HCT116 (cell line): ENCODE data around the gene ZNF346. TPM values are rescaled to one million over a fixed set of nuclear protein-coding genes. Genes with fewer than 3 reads are reported as not detected.

Experiments used
- ATAC-seq: fragments of 200-7000 bp; cut with Tn5 transposase; 2 replicates; pipeline ENCODE4 v1.9.1; 2020; ENCODE audit warnings: mild to moderate bottlenecking, moderate library complexity
- BruUV-seq: library from RNA; stranded (reverse); fragments of 400-500 nt; replicated peaks from 2 replicates; lab custom pipeline; 2021; lab: Mats Ljungman, UMichigan
- CTCF ChIA-PET: fragments of 300-600 bp; sonication (Branson Sonifier 250); formaldehyde crosslinking; loops from one replicate; lab custom pipeline; 2021; ENCODE audit warnings: antibody characterized with exemption; lab: Charles Lee
- POLR2A ChIA-PET: fragments of 300-600, 350-600 bp; sonication (Branson Sonifier 250); formaldehyde crosslinking; loops from one replicate; lab custom pipeline; 2021; ENCODE audit warnings: antibody characterized with exemption; lab: Charles Lee
- RAD21 ChIA-PET, 2 experiments: fragments of 300-600 bp; sonication (Branson Sonifier 250); formaldehyde crosslinking; loops; one replicate each; lab custom pipeline; 2023; ENCODE audit warnings: low total read pairs in 2 of 2; ENCODE audit not compliant: uncharacterized antibody in 2 of 2, unreplicated experiment in 2 of 2, low non-redundant PET in 1 of 2; lab: Charles Lee
- DNase-seq: peaks from one replicate; pipeline ENCODE4 v3.0.0-alpha.2; 2010; ENCODE audit warnings: low read depth, low spot score
- H2AFZ ChIP-seq: fragments of 200-600 bp; shearing (Covaris generic), sonication (generic); 2 replicates; pipeline ENCODE4 v1.6.1; 2017; ENCODE audit warnings: low read depth, mixed run types, mixed read lengths, antibody characterized with exemption, low read length; ENCODE audit not compliant: poor library complexity, severe bottlenecking
- H3K27ac ChIP-seq: 2 replicates; pipeline ENCODE4 v1.5.1; 2012; ENCODE audit warnings: low read depth, low read length
- H3K27me3 ChIP-seq: fragments of 200-600 bp; sonication (generic); 2 replicates; pipeline ENCODE4 v1.6.1; 2016; ENCODE audit warnings: mixed run types, low read length, mixed read lengths; ENCODE audit not compliant: insufficient read depth
- H3K36me3 ChIP-seq, 2 experiments: fragments of 200-500 bp in 1 of 2; fragments of 200-600 bp in 1 of 2; sonication (Bioruptor generic) in 1 of 2; sonication (generic) in 1 of 2; 2 replicates each; pipeline versions ENCODE4 v1.5.1 to v1.6.1; 2014 to 2016; ENCODE audit warnings: low read length in 2 of 2, inconsistent platforms in 1 of 2, mixed read lengths in 1 of 2, mixed run types in 1 of 2; ENCODE audit not compliant: insufficient read depth in 2 of 2, control insufficient read depth in 1 of 2
- H3K4me1 ChIP-seq, 2 experiments: fragments of 200-600 bp in 1 of 2; sonication (generic) in 1 of 2; 2 replicates each; pipeline versions ENCODE4 v1.5.1 to v1.6.1; 2012 to 2017; ENCODE audit warnings: low read length in 2 of 2, inconsistent platforms in 1 of 2, mild to moderate bottlenecking in 1 of 2, mixed read lengths in 1 of 2, mixed run types in 1 of 2, moderate library complexity in 1 of 2; ENCODE audit not compliant: insufficient read depth in 2 of 2, control insufficient read depth in 1 of 2
- H3K4me2 ChIP-seq: fragments of 200-600 bp; sonication (generic); 2 replicates; pipeline ENCODE4 v1.6.1; 2017; ENCODE audit warnings: mixed run types, low read length, mixed read lengths
- H3K4me3 ChIP-seq, 2 experiments: fragments of 200-600 bp in 1 of 2; sonication (generic) in 1 of 2; replicated peaks in 1 of 2; 2 replicates each; pipeline ENCODE4 v1.5.1; 2011 to 2016; ENCODE audit warnings: low read length in 2 of 2, control low read depth in 1 of 2, low read depth in 1 of 2, mild to moderate bottlenecking in 1 of 2, mixed read lengths in 1 of 2, mixed run types in 1 of 2
- H3K79me2 ChIP-seq: fragments of 200-600 bp; sonication (generic); 2 replicates; pipeline ENCODE4 v1.6.1; 2017; ENCODE audit warnings: mild to moderate bottlenecking, mixed run types, low read length, moderate library complexity, mixed read lengths; ENCODE audit not compliant: insufficient read depth
- H3K9ac ChIP-seq: fragments of 200-600 bp; sonication (generic); 2 replicates; pipeline ENCODE4 v1.6.1; 2016; ENCODE audit warnings: low read length, mixed read lengths
- H3K9me2 ChIP-seq: fragments of 200-600 bp; sonication (generic), shearing (Covaris generic); 2 replicates; pipeline ENCODE4 v1.6.1; 2017; ENCODE audit warnings: mixed run types, mild to moderate bottlenecking, moderate library complexity; ENCODE audit not compliant: insufficient read depth
- H3K9me3 ChIP-seq, 2 experiments: fragments of 200-500 bp in 1 of 2; fragments of 200-600 bp in 1 of 2; sonication (Bioruptor generic) in 1 of 2; sonication (generic) in 1 of 2; 2 replicates each; pipeline ENCODE4 v1.6.1; 2014 to 2017; ENCODE audit warnings: low read length in 2 of 2, mixed read lengths in 2 of 2, inconsistent platforms in 1 of 2, low read depth in 1 of 2, mild to moderate bottlenecking in 1 of 2, mixed run types in 1 of 2, moderate library complexity in 1 of 2; ENCODE audit not compliant: control insufficient read depth in 1 of 2, insufficient read depth in 1 of 2
- H4K20me1 ChIP-seq: fragments of 200-600 bp; sonication (generic), shearing (Covaris generic); 2 replicates; pipeline ENCODE4 v1.6.1; 2017; ENCODE audit warnings: mixed run types, mild to moderate bottlenecking, moderate library complexity; ENCODE audit not compliant: insufficient read depth
- CBX3 ChIP-seq: IDR thresholded peaks from 2 replicates; pipeline ENCODE4 v1.6.1; 2012; ENCODE audit warnings: low read depth
- CEBPB ChIP-seq: IDR thresholded peaks from 2 replicates; pipeline ENCODE4 v1.6.1; 2012; ENCODE audit warnings: low read depth
- EGR1 ChIP-seq: IDR thresholded peaks from 2 replicates; pipeline ENCODE4 v1.6.1; 2012; ENCODE audit warnings: low read depth
- ELF1 ChIP-seq: IDR thresholded peaks from 2 replicates; pipeline ENCODE4 v1.6.1; 2012; ENCODE audit warnings: low read depth, borderline replicate concordance
- EZH2 ChIP-seq: fragments of 200-600 bp; sonication (generic); IDR thresholded peaks from 2 replicates; pipeline ENCODE4 v1.6.1; 2017; ENCODE audit warnings: antibody characterized with exemption, mixed run types
- RAD21 ChIP-seq: IDR thresholded peaks from 2 replicates; pipeline ENCODE4 v1.6.1; 2012; ENCODE audit warnings: low read depth, mild to moderate bottlenecking
- SIN3A ChIP-seq: IDR thresholded peaks from 2 replicates; pipeline ENCODE4 v1.6.1; 2012; ENCODE audit warnings: low read depth
- SP1 ChIP-seq: IDR thresholded peaks from 2 replicates; pipeline ENCODE4 v1.6.1; 2012; ENCODE audit warnings: low read depth
- SRF ChIP-seq: IDR thresholded peaks from 2 replicates; pipeline ENCODE4 v1.6.1; 2012; ENCODE audit warnings: low read depth
- TCF7L2 ChIP-seq: IDR thresholded peaks from 2 replicates; pipeline ENCODE4 v1.7.0; 2011; ENCODE audit warnings: borderline replicate concordance, inconsistent platforms; ENCODE audit not compliant: insufficient read depth, insufficient read length; ENCODE audit errors: extremely low read depth
- ZBTB33 ChIP-seq: IDR thresholded peaks from 2 replicates; pipeline ENCODE4 v1.6.1; 2011; ENCODE audit warnings: mild to moderate bottlenecking, low read length, moderate library complexity; ENCODE audit not compliant: insufficient replicate concordance; ENCODE audit errors: extremely low read depth
- ZFX ChIP-seq: fragments of 450-650 bp; IDR thresholded peaks from 2 replicates; pipeline ENCODE4 v1.6.1; 2017
- intact Hi-C: fragments of 100-400 bp; cut with micrococcal nuclease; formaldehyde crosslinking; loops from 2 replicates; pipeline ENCODE4 v1.10.0; 2022
- total RNA-seq: library from RNA; stranded (reverse); gene quantifications from one replicate; pipeline ENCODE4 v1.2.1, GENCODE V29; 2021; ENCODE audit not compliant: unreplicated experiment
- TF ChIP-seq, protein P1 (sequence below): IDR thresholded peaks from 2 replicates; pipeline ENCODE4 v1.6.1; 2012
- TF ChIP-seq, protein P2 (sequence below): IDR thresholded peaks from 2 replicates; pipeline ENCODE4 v1.6.1; 2012; ENCODE audit warnings: low read depth
- TF ChIP-seq, protein P3 (sequence below): IDR thresholded peaks from 2 replicates; pipeline ENCODE4 v1.6.1; 2012

Gene ZNF346
- total RNA-seq, 1 experiment from 2014 or later, result 13.7 TPM

DNA sequence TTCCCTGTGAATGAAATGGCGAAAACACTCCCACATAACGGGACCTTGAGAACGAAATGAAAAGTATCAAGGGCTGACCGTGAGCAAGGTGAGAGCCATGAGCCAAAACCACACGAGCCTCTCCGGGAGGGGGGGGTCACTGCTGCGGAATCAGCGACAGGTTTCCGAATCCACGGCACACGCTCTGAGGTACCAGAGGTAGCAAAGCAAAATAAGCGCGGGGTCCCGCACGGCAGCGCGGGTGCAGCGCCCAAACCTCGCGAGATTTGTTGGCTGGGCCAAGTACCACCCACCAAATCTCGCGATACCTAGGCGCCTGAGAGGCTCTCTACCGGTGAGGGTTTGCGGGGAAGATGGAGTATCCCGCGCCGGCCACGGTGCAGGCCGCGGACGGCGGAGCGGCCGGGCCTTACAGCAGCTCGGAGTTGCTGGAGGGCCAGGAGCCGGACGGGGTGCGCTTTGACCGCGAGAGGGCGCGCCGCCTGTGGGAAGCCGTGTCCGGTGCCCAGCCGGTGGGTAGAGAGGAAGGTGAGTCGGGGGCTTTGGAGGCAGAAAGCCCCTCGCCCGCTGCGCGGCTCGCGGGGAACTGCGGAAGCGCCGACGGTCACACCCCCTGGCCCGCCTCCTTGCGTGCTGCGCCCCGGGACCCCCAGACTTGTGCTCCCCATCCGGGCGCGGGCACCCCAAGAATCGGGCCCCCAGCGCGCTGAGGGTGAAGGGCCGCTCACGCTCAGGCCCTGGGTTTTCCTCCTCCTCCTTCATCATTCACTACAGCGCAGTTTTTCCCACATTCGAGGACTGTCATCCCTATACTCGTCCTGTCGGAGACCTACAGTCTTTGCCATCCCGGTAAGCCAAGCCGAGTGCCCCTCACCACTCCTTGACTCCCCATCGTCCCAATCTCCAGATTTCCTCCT is at the start of gene ZNF346 (continued):
- peak; percentile 98 for TF ChIP-seq ZBTB33
- TF ChIP-seq, protein P1, sequence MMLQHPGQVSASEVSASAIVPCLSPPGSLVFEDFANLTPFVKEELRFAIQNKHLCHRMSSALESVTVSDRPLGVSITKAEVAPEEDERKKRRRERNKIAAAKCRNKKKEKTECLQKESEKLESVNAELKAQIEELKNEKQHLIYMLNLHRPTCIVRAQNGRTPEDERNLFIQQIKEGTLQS, result no peak
- TF ChIP-seq CEBPB, result no peak

- RAD21 ChIA-PET, result no interaction called here
These were observed 42.8 kb upstream of the ZNF346 start for GRCh38 chr5:176979669-176980068.

More at GRCh38 chr5:176979669-176980068, 42.8 kb upstream of the ZNF346 start:
- no peak overlapping the region for H3K4me3 ChIP-seq
- peaks cover 75% of the 10 kb centered on the region for H3K79me2 ChIP-seq
- H3K9me3 ChIP-seq, result no peaks in the 10 kb centered on the region
- no peak for ATAC-seq
- POLR2A ChIA-PET, result no interaction called here
- H3K36me3 ChIP-seq, result peaks cover 22 to 37% of the 10 kb centered on the region in 2 experiments
- TSS peak; percentile 38 for BruUV-seq
- H3K9me2 ChIP-seq, result no peaks in the 10 kb centered on the region
- intact Hi-C loops, result no loop called here
- H2AFZ ChIP-seq, result no peak overlapping the region
- no peaks in the 10 kb centered on the region for H3K4me1 ChIP-seq
- H3K9ac ChIP-seq, result no peak overlapping the region
- H3K27ac ChIP-seq, result no peak overlapping the region
- DNase-seq, result no peak
- H3K4me2 ChIP-seq, result no peak overlapping the region
- CTCF ChIA-PET, result no interaction called here
- H3K27me3 ChIP-seq, result no peaks in the 10 kb centered on the region
- TF ChIP-seq EGR1 (no peak), ELF1 (no peak), EZH2 (no peak), ZBTB33 (no peak), SIN3A (no peak), SRF (no peak), RAD21 (no peak), SP1 (no peak), TCF7L2 (no peak), CBX3 (no peak), CEBPB (no peak), ZFX (no peak)
- TF ChIP-seq, protein P2, sequence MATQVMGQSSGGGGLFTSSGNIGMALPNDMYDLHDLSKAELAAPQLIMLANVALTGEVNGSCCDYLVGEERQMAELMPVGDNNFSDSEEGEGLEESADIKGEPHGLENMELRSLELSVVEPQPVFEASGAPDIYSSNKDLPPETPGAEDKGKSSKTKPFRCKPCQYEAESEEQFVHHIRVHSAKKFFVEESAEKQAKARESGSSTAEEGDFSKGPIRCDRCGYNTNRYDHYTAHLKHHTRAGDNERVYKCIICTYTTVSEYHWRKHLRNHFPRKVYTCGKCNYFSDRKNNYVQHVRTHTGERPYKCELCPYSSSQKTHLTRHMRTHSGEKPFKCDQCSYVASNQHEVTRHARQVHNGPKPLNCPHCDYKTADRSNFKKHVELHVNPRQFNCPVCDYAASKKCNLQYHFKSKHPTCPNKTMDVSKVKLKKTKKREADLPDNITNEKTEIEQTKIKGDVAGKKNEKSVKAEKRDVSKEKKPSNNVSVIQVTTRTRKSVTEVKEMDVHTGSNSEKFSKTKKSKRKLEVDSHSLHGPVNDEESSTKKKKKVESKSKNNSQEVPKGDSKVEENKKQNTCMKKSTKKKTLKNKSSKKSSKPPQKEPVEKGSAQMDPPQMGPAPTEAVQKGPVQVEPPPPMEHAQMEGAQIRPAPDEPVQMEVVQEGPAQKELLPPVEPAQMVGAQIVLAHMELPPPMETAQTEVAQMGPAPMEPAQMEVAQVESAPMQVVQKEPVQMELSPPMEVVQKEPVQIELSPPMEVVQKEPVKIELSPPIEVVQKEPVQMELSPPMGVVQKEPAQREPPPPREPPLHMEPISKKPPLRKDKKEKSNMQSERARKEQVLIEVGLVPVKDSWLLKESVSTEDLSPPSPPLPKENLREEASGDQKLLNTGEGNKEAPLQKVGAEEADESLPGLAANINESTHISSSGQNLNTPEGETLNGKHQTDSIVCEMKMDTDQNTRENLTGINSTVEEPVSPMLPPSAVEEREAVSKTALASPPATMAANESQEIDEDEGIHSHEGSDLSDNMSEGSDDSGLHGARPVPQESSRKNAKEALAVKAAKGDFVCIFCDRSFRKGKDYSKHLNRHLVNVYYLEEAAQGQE, result no peak
- TF ChIP-seq, protein P3, sequence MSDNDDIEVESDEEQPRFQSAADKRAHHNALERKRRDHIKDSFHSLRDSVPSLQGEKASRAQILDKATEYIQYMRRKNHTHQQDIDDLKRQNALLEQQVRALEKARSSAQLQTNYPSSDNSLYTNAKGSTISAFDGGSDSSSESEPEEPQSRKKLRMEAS, result no peak
- H4K20me1 ChIP-seq, result 0 out of 2 replicates have a peak, but pooled peaks cover 4% of the 10 kb centered on the region
